ENCODE data around the gene TTC1. TPM values are rescaled to one million over a fixed set of nuclear protein-coding genes. Genes with fewer than 3 reads are reported as not detected.

Gene TTC1
- polyA plus RNA-seq, 1 of the 3 experiments (the other 2 are of a cell fraction), result 37.0 TPM

DNA sequence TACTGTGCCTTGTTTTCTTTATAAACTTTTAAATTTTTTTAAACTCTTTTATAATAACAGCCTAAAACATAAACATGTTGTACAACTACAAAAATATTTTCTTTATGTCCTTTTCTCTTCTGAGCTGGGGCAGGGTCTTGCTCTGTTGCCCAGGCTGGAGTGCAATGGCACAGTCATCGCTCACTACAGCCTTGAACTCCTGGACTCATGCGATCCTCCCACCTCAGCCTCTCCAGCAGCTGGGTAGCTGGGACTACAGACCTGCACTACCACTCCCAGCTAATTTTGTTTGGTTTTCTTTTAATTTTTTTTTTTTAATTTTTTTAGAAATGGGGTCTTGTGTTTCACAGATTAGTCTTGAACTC is 31.5 kb downstream of the TTC1 start (continued):
- TF ChIP-seq, protein P1, sequence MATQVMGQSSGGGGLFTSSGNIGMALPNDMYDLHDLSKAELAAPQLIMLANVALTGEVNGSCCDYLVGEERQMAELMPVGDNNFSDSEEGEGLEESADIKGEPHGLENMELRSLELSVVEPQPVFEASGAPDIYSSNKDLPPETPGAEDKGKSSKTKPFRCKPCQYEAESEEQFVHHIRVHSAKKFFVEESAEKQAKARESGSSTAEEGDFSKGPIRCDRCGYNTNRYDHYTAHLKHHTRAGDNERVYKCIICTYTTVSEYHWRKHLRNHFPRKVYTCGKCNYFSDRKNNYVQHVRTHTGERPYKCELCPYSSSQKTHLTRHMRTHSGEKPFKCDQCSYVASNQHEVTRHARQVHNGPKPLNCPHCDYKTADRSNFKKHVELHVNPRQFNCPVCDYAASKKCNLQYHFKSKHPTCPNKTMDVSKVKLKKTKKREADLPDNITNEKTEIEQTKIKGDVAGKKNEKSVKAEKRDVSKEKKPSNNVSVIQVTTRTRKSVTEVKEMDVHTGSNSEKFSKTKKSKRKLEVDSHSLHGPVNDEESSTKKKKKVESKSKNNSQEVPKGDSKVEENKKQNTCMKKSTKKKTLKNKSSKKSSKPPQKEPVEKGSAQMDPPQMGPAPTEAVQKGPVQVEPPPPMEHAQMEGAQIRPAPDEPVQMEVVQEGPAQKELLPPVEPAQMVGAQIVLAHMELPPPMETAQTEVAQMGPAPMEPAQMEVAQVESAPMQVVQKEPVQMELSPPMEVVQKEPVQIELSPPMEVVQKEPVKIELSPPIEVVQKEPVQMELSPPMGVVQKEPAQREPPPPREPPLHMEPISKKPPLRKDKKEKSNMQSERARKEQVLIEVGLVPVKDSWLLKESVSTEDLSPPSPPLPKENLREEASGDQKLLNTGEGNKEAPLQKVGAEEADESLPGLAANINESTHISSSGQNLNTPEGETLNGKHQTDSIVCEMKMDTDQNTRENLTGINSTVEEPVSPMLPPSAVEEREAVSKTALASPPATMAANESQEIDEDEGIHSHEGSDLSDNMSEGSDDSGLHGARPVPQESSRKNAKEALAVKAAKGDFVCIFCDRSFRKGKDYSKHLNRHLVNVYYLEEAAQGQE (IDR thresholded peaks at IDR 0.05; ENCODE audit: low read depth, low read length), result no peak
- no peak for TF ChIP-seq YY1 (IDR thresholded peaks at IDR 0.05; ENCODE audit: low read depth)

DNA sequence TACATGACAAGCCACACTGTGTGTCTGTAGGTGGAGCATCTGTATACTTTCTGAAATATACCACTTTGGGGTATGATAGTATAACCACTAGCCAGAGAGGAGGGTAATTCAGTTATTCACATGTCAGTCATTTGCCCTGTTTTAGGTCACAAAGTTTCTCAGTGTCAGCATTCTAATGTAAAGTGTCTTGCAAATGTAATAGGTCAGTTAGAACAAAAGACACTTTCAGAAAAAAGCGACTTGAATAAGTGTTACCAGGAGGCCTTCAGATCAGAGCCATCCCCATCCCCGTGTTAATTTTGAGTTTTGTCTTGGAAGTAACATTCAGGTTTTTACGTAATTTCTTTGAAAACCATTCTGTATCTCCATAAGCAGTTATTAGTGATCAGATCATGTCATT is 33.7 kb downstream of the TTC1 start:
- no peaks in the 10 kb centered on the region for H3F3A ChIP-seq (replicated peaks; ENCODE audit: insufficient read depth)
- H2AFZ ChIP-seq (ENCODE audit: low read depth), result no peak overlapping the region
- H3K4me3 ChIP-seq (ENCODE audit: low read depth in 2 of 2, low read length in 1 of 2), result no peak overlapping the region
- H3K27ac ChIP-seq (ENCODE audit: low read depth in 2 of 2, low read length in 1 of 2), result no peak overlapping the region
- 87% methylated on average over 3 of the region's 3 CpGs for WGBS (ENCODE audit: low lambda C conversion rate)
- H3K36me3 ChIP-seq (replicated peaks in 1 of 2; ENCODE audit: control insufficient read depth in 1 of 2, insufficient read depth in 2 of 2, low read length in 1 of 2), result peaks cover 41 to 50% of the 10 kb centered on the region in 2 experiments
- H3K9me3 ChIP-seq, result no peaks in the 10 kb centered on the region
- H3K4me2 ChIP-seq, result no peak overlapping the region
- H3K9ac ChIP-seq, result no peak overlapping the region
- H3K79me2 ChIP-seq (ENCODE audit: insufficient read depth), result no peaks in the 10 kb centered on the region
- no peak for TF ChIP-seq RXRA (IDR thresholded peaks at IDR 0.05; ENCODE audit: borderline replicate concordance, low read depth)
- TF ChIP-seq JUND (IDR thresholded peaks at IDR 0.05), result no peak
- no peak for TF ChIP-seq NFIC (IDR thresholded peaks at IDR 0.05; ENCODE audit: borderline replicate concordance)
- TF ChIP-seq, protein P1 (IDR thresholded peaks at IDR 0.05; ENCODE audit: low read depth, low read length), result no peak
- TF ChIP-seq NRF1 (IDR thresholded peaks at IDR 0.05; ENCODE audit: low read depth, low read length), result no peak
- no peak for TF ChIP-seq GABPA (IDR thresholded peaks at IDR 0.05; ENCODE audit: low read depth)
- TF ChIP-seq, protein P2, sequence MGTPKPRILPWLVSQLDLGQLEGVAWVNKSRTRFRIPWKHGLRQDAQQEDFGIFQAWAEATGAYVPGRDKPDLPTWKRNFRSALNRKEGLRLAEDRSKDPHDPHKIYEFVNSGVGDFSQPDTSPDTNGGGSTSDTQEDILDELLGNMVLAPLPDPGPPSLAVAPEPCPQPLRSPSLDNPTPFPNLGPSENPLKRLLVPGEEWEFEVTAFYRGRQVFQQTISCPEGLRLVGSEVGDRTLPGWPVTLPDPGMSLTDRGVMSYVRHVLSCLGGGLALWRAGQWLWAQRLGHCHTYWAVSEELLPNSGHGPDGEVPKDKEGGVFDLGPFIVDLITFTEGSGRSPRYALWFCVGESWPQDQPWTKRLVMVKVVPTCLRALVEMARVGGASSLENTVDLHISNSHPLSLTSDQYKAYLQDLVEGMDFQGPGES (IDR thresholded peaks at IDR 0.05; ENCODE audit: low read depth, low read length), result no peak
- ChIA-PET POLR2A (no interaction called here), CTCF (interaction anchor here (1.1 kb wide), 1 partner anchor 21 kb away, joined by 4 read pairs; no protein-coding TSS in a partner anchor)
- no peaks in the 10 kb centered on the region for H3K9me2 ChIP-seq
- H4K20me1 ChIP-seq (ENCODE audit: insufficient read depth), result no peaks in the 10 kb centered on the region
- peaks cover 0 to 10% of the 10 kb centered on the region in 2 experiments; a peak in 1 of 4 replicates for H3K4me1 ChIP-seq (ENCODE audit: control insufficient read depth in 1 of 2, insufficient read depth in 2 of 2, low read depth in 1 of 2, low read length in 1 of 2)
- DNase-seq, result no peak
- H3K27me3 ChIP-seq (ENCODE audit: insufficient read depth), result no peaks in the 10 kb centered on the region

Data from SK-N-SH (cell line).